SK-N-SH (cell line): ENCODE data around the gene FIBIN. TPM values are rescaled to one million over a fixed set of nuclear protein-coding genes. Genes with fewer than 3 reads are reported as not detected.

ENCODE experiments used
- CTCF ChIA-PET: fragments of 300-600, 350-600 bp; formaldehyde crosslinking; extraction: SDS; loops from one replicate; lab custom pipeline; 2021; lab: Yijun Ruan, JAX
- POLR2A ChIA-PET: fragments of 350-600 bp; sonication (Branson Sonifier 250); formaldehyde crosslinking; extraction: SDS; loops from one replicate; lab custom pipeline; 2020; ENCODE audit warnings: antibody characterized with exemption, inconsistent platforms; lab: Yijun Ruan, JAX
- DNase-seq: peaks from one replicate; pipeline ENCODE4 v3.0.0; 2012
- H2AFZ ChIP-seq: fragments of 200-600 bp; sonication (generic); 2 replicates; pipeline ENCODE4 v1.8.1; 2016; ENCODE audit warnings: antibody characterized with exemption, mild to moderate bottlenecking, low read depth
- H3F3A ChIP-seq: fragments of 200-600 bp; sonication (generic); replicated peaks from 2 replicates; pipeline ENCODE3; 2016; ENCODE audit warnings: antibody characterized with exemption, mild to moderate bottlenecking; ENCODE audit not compliant: insufficient read depth
- H3K27ac ChIP-seq, 2 experiments: fragments of 200-500 bp in 1 of 2; fragments of 200-600 bp in 1 of 2; sonication (Bioruptor generic) in 1 of 2; sonication (generic), shearing (Covaris generic) in 1 of 2; 2 replicates each; pipeline versions ENCODE4 v1.5.1 to v1.6.1; 2014 to 2016; ENCODE audit warnings: low read depth in 2 of 2, inconsistent platforms in 1 of 2, low read length in 1 of 2, mild to moderate bottlenecking in 1 of 2, mixed read lengths in 1 of 2
- H3K27me3 ChIP-seq: fragments of 200-600 bp; sonication (generic), shearing (Covaris generic); 2 replicates; pipeline ENCODE4 v1.6.1; 2016; ENCODE audit warnings: mixed run types; ENCODE audit not compliant: insufficient read depth
- H3K36me3 ChIP-seq, 2 experiments: fragments of 200-500 bp in 1 of 2; fragments of 200-600 bp in 1 of 2; sonication (Bioruptor generic) in 1 of 2; sonication (generic) in 1 of 2; replicated peaks in 1 of 2; 2 replicates each; pipeline versions ENCODE3 to v1.5.1; 2014 to 2016; ENCODE audit warnings: low read length in 1 of 2, mild to moderate bottlenecking in 1 of 2; ENCODE audit not compliant: insufficient read depth in 2 of 2, control insufficient read depth in 1 of 2
- H3K4me1 ChIP-seq, 2 experiments: fragments of 200-500 bp in 1 of 2; fragments of 200-600 bp in 1 of 2; sonication (Bioruptor generic) in 1 of 2; sonication (generic), shearing (Covaris generic) in 1 of 2; 2 replicates each; pipeline versions ENCODE4 v1.5.1 to v1.6.1; 2014 to 2016; ENCODE audit warnings: low read depth in 1 of 2, low read length in 1 of 2, mixed run types in 1 of 2; ENCODE audit not compliant: insufficient read depth in 2 of 2, control insufficient read depth in 1 of 2
- H3K4me2 ChIP-seq: fragments of 200-600 bp; sonication (generic), shearing (Covaris generic); 2 replicates; pipeline ENCODE4 v1.6.1; 2017; ENCODE audit warnings: mixed run types
- H3K4me3 ChIP-seq, 2 experiments: fragments of 200-500 bp in 1 of 2; fragments of 200-600 bp in 1 of 2; sonication (Bioruptor generic) in 1 of 2; sonication (generic), shearing (Covaris generic) in 1 of 2; 2 replicates each; pipeline versions ENCODE4 v1.5.1 to v1.8.1; 2014 to 2016; ENCODE audit warnings: low read depth in 2 of 2, inconsistent platforms in 1 of 2, low read length in 1 of 2, mild to moderate bottlenecking in 1 of 2, mixed read lengths in 1 of 2, moderate library complexity in 1 of 2
- H3K79me2 ChIP-seq: fragments of 200-600 bp; sonication (generic); 2 replicates; pipeline ENCODE4 v1.8.1; 2017; ENCODE audit warnings: mild to moderate bottlenecking; ENCODE audit not compliant: insufficient read depth
- H3K9ac ChIP-seq: fragments of 200-600 bp; sonication (generic); 2 replicates; pipeline ENCODE4 v1.6.1; 2017; ENCODE audit warnings: mixed run types
- H3K9me2 ChIP-seq: fragments of 200-600 bp; sonication (generic); 2 replicates; pipeline ENCODE4 v1.6.1; 2017; ENCODE audit warnings: mixed run types
- H3K9me3 ChIP-seq: fragments of 200-600 bp; sonication (generic); 2 replicates; pipeline ENCODE4 v1.6.1; 2017; ENCODE audit warnings: mixed run types, mild to moderate bottlenecking, moderate library complexity
- H4K20me1 ChIP-seq: fragments of 200-600 bp; sonication (generic); 2 replicates; pipeline ENCODE4 v1.6.1; 2017; ENCODE audit warnings: mild to moderate bottlenecking, mixed run types; ENCODE audit not compliant: insufficient read depth
- CHD2 ChIP-seq: fragments of 150-350 bp; IDR thresholded peaks from 2 replicates; pipeline ENCODE4 v1.6.1; 2018; ENCODE audit warnings: low read length; ENCODE audit not compliant: partially characterized antibody
- EP300 ChIP-seq, 2 experiments: IDR thresholded peaks; 2 replicates each; pipeline versions ENCODE4 v1.4.0 to v1.6.1; 2012; ENCODE audit warnings: borderline replicate concordance in 1 of 2, low read depth in 1 of 2, low read length in 1 of 2
- EZH2phosphoT487 ChIP-seq: fragments of 200-600 bp; sonication (generic); IDR thresholded peaks from 2 replicates; pipeline ENCODE4 v1.6.1; 2017; ENCODE audit warnings: low read depth, mixed run types, mild to moderate bottlenecking, antibody characterized with exemption, moderate library complexity, borderline replicate concordance
- FOSL2 ChIP-seq: IDR thresholded peaks from 2 replicates; pipeline ENCODE4 v1.4.0; 2012; ENCODE audit warnings: low read depth, mild to moderate bottlenecking, moderate library complexity, borderline replicate concordance
- FOXJ3 ChIP-seq: sonication (generic); formaldehyde crosslinking; IDR thresholded peaks from 2 replicates; pipeline ENCODE4 v1.5.1; 2020; ENCODE audit warnings: mild to moderate bottlenecking, missing genetic modification reagents
- GABPA ChIP-seq: IDR thresholded peaks from 2 replicates; pipeline ENCODE4 v1.4.0; 2012; ENCODE audit warnings: low read depth, mild to moderate bottlenecking
- IRF3 ChIP-seq: fragments of 150-350 bp; IDR thresholded peaks from 2 replicates; pipeline ENCODE4 v1.6.1; 2016; ENCODE audit warnings: mild to moderate bottlenecking, low read depth, low read length
- MEF2A ChIP-seq: IDR thresholded peaks from 2 replicates; pipeline ENCODE4 v1.4.0; 2012; ENCODE audit warnings: low read depth, borderline replicate concordance
- NFIC ChIP-seq: IDR thresholded peaks from 2 replicates; pipeline ENCODE4 v1.4.0; 2012; ENCODE audit warnings: borderline replicate concordance
- PBX3 ChIP-seq: IDR thresholded peaks from 2 replicates; pipeline ENCODE4; 2012
- POLR2AphosphoS5 ChIP-seq: IDR thresholded peaks from 2 replicates; pipeline ENCODE4 v1.6.1; 2012; ENCODE audit warnings: low read depth, low read length
- REST ChIP-seq: IDR thresholded peaks from 2 replicates; pipeline ENCODE4 v1.6.1; 2012; ENCODE audit warnings: mild to moderate bottlenecking, low read depth, low read length, moderate library complexity
- RFX5 ChIP-seq: IDR thresholded peaks from 2 replicates; pipeline ENCODE4 v1.6.1; 2012; ENCODE audit warnings: mild to moderate bottlenecking, improper control_type of control experiment, low read length
- TEAD4 ChIP-seq: IDR thresholded peaks from 2 replicates; pipeline ENCODE4 v1.4.0; 2012; ENCODE audit warnings: mild to moderate bottlenecking, borderline replicate concordance; ENCODE audit not compliant: insufficient read depth
- YY1 ChIP-seq: IDR thresholded peaks from 2 replicates; pipeline ENCODE4 v1.4.0; 2012; ENCODE audit warnings: low read depth, mild to moderate bottlenecking
- ZBTB33 ChIP-seq: IDR thresholded peaks from 2 replicates; pipeline ENCODE4 v1.4.0; 2012; ENCODE audit warnings: low read depth, borderline replicate concordance
- WGBS: methylation state at CpG from one replicate; pipeline ENCODE4 v1.1.6; 2017; ENCODE audit warnings: low lambda C conversion rate; 5-methylcytosine and 5-hydroxymethylcytosine counted together
- polyA plus RNA-seq, 3 experiments: library from polyadenylated mRNA; depleted of rRNA; stranded (reverse); fragments of >200 nt; gene quantifications; 2 replicates each; pipeline ENCODE4 v1.2.3, GENCODE V29; 2012
- TF ChIP-seq, protein P1 (sequence below): IDR thresholded peaks from 2 replicates; pipeline ENCODE4 v1.4.0; 2012; ENCODE audit warnings: low read depth
- TF ChIP-seq, protein P2 (sequence below): fragments of 150-350 bp; IDR thresholded peaks from 2 replicates; pipeline ENCODE4 v1.6.1; 2017; ENCODE audit warnings: antibody characterized with exemption, low read length, low read depth, borderline replicate concordance

Gene FIBIN
- polyA plus RNA-seq, 1 of the 3 experiments (the other 2 are of a cell fraction), result 0.66 TPM

GRCh38 chr11:27040302-27041115 is 46.6 kb downstream of the FIBIN start, which contains the start of gene BBOX1:
BBOX1 (plus strand) TSS chr11:27040815; CDS start chr11:27055431, 14,616 bp downstream.
- WGBS, result 53% methylated on average over 4 of the region's 4 CpGs
- ChIA-PET POLR2A (no interaction called here), CTCF (no interaction called here)

More at GRCh38 chr11:27040302-27041115, 46.6 kb downstream of the FIBIN start, which contains the start of gene BBOX1:
- H3K4me3 ChIP-seq, result no peak within 1 kb of the TSS
- no peak within 1 kb of the TSS for H3K9ac ChIP-seq
- H3K9me3 ChIP-seq, result no peaks in the 10 kb centered on the region
- H3K79me2 ChIP-seq, result no peaks in the 10 kb centered on the region
- H3K4me1 ChIP-seq, result peaks cover 0 to 11% of the 10 kb centered on the region in 2 experiments; a peak in 1 of 4 replicates
- 0 out of 2 replicates have a peak within 1 kb of the TSS, but pooled peaks have one; percentile 22 for H2AFZ ChIP-seq
- H3F3A ChIP-seq, result no peaks in the 10 kb centered on the region
- H3K27me3 ChIP-seq, result no peaks in the 10 kb centered on the region
- no peaks in the 10 kb centered on the region for H3K36me3 ChIP-seq
- no peak within 1 kb of the TSS for H3K27ac ChIP-seq
- no peaks in the 10 kb centered on the region for H3K9me2 ChIP-seq
- TF ChIP-seq POLR2AphosphoS5, result no peak
- no peak for TF ChIP-seq IRF3
- TF ChIP-seq RFX5, result no peak
- TF ChIP-seq PBX3, result no peak
- no peak for TF ChIP-seq EZH2phosphoT487
- no peak for TF ChIP-seq MEF2A
- no peak for TF ChIP-seq YY1
- TF ChIP-seq GABPA, result no peak
- TF ChIP-seq EP300 (IDR thresholded peaks at IDR 0.05; ENCODE audit: borderline replicate concordance in 1 of 2, low read depth in 1 of 2, low read length in 1 of 2), result no peak
- no peak for TF ChIP-seq NFIC
- TF ChIP-seq, protein P1, sequence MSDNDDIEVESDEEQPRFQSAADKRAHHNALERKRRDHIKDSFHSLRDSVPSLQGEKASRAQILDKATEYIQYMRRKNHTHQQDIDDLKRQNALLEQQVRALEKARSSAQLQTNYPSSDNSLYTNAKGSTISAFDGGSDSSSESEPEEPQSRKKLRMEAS, result no peak
- no peak for TF ChIP-seq CHD2
- TF ChIP-seq FOXJ3 (CRISPR knock-in tag), result no peak
- TF ChIP-seq TEAD4, result no peak
- TF ChIP-seq REST, result no peak
- no peak for TF ChIP-seq ZBTB33
- TF ChIP-seq, protein P2, sequence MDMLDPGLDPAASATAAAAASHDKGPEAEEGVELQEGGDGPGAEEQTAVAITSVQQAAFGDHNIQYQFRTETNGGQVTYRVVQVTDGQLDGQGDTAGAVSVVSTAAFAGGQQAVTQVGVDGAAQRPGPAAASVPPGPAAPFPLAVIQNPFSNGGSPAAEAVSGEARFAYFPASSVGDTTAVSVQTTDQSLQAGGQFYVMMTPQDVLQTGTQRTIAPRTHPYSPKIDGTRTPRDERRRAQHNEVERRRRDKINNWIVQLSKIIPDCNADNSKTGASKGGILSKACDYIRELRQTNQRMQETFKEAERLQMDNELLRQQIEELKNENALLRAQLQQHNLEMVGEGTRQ, result no peak
- no peak for TF ChIP-seq FOSL2
- H4K20me1 ChIP-seq, result no peaks in the 10 kb centered on the region
- peak; percentile 9 for DNase-seq
- H3K4me2 ChIP-seq, result no peak within 1 kb of the TSS
